HepG2 (cell line): Measurements from ENCODE around the gene OR10V1. TPM values are rescaled to one million over a fixed set of nuclear protein-coding genes. Genes with fewer than 3 reads are reported as not detected.

Experiments
- ATRX ChIP-seq: sonication (generic); formaldehyde crosslinking; IDR thresholded peaks from 2 replicates; pipeline ENCODE4 v1.4.0; 2020; ENCODE audit warnings: missing genetic modification reagents, borderline replicate concordance
- CBX2 ChIP-seq, 2 experiments: fragments of 200-600 bp in 1 of 2; sonication (generic); formaldehyde crosslinking in 1 of 2; IDR thresholded peaks; 2 replicates each; pipeline versions ENCODE4 v1.7.0 to v1.8.1; 2018 to 2022; ENCODE audit warnings: low read depth in 2 of 2, low read length in 1 of 2, mild to moderate bottlenecking in 1 of 2, missing genetic modification reagents in 1 of 2
- CEBPB ChIP-seq: IDR thresholded peaks from 2 replicates; pipeline ENCODE4 v1.6.1; 2011; ENCODE audit warnings: low read depth, low read length, improper control_type of control experiment, borderline replicate concordance
- HNF1B ChIP-seq: sonication (generic); formaldehyde crosslinking; IDR thresholded peaks from 2 replicates; pipeline ENCODE4 v1.5.1; 2020; ENCODE audit warnings: mild to moderate bottlenecking, moderate library complexity, missing genetic modification reagents
- KDM2A ChIP-seq: sonication (generic); formaldehyde crosslinking; IDR thresholded peaks from 2 replicates; pipeline ENCODE4 v1.4.0; 2020; ENCODE audit warnings: low read depth, missing genetic modification reagents, borderline replicate concordance
- KLF9 ChIP-seq: IDR thresholded peaks from 2 replicates; pipeline ENCODE4 v1.6.1; 2016; ENCODE audit warnings: low read depth
- MIXL1 ChIP-seq: IDR thresholded peaks from 2 replicates; pipeline ENCODE4 v1.6.1; 2016
- NFE2L1 ChIP-seq: sonication (generic); formaldehyde crosslinking; IDR thresholded peaks from 2 replicates; pipeline ENCODE4 v1.4.0; 2020; ENCODE audit warnings: missing genetic modification reagents, mild to moderate bottlenecking, borderline replicate concordance
- PHF21A ChIP-seq: sonication (generic); formaldehyde crosslinking; IDR thresholded peaks from 2 replicates; pipeline ENCODE4 v1.5.0; 2020; ENCODE audit warnings: mild to moderate bottlenecking, missing genetic modification reagents
- SCMH1 ChIP-seq: sonication (generic); formaldehyde crosslinking; IDR thresholded peaks from 2 replicates; pipeline ENCODE4 v1.9.0; 2021; ENCODE audit warnings: missing genetic modification reagents, mild to moderate bottlenecking, borderline replicate concordance
- SMARCC2 ChIP-seq: fragments of 450-650 bp; IDR thresholded peaks from 2 replicates; pipeline ENCODE4 v1.6.1; 2017; ENCODE audit warnings: antibody characterized with exemption, mild to moderate bottlenecking
- TCF7 ChIP-seq: sonication (generic); IDR thresholded peaks from 2 replicates; pipeline ENCODE4 v1.6.1; 2016; ENCODE audit warnings: antibody characterized with exemption, low read depth
- TFDP2 ChIP-seq: sonication (generic); formaldehyde crosslinking; IDR thresholded peaks from 2 replicates; pipeline ENCODE4 v1.4.0; 2020; ENCODE audit warnings: missing genetic modification reagents
- ZHX2 ChIP-seq, 2 experiments: sonication (generic) in 1 of 2; formaldehyde crosslinking in 1 of 2; IDR thresholded peaks; 2 replicates each; pipeline versions ENCODE4 v1.6.1 to v1.9.0; 2014 to 2022; ENCODE audit warnings: antibody characterized with exemption in 1 of 2, borderline replicate concordance in 1 of 2, inconsistent platforms in 1 of 2, low read depth in 1 of 2, missing genetic modification reagents in 1 of 2
- ZNF256 ChIP-seq: sonication (generic); formaldehyde crosslinking; conservative IDR thresholded peaks from 2 replicates; pipeline ENCODE4 v1.4.0; 2020; ENCODE audit warnings: missing genetic modification reagents
- ZNF460 ChIP-seq: sonication (generic); formaldehyde crosslinking; IDR thresholded peaks from 2 replicates; pipeline ENCODE4 v1.5.1; 2020; ENCODE audit warnings: missing genetic modification reagents, mild to moderate bottlenecking, borderline replicate concordance
- ZNF629 ChIP-seq: sonication (generic); formaldehyde crosslinking; conservative IDR thresholded peaks from 2 replicates; pipeline ENCODE4 v1.5.0; 2020; ENCODE audit warnings: missing genetic modification reagents
- ZNF841 ChIP-seq: sonication (generic); formaldehyde crosslinking; IDR thresholded peaks from 2 replicates; pipeline ENCODE4 v1.8.1; 2023; ENCODE audit warnings: missing genetic modification reagents, borderline replicate concordance
- polyA plus RNA-seq, 8 experiments: library from polyadenylated mRNA; depleted of rRNA in 3 of 8; stranded (reverse) in 7 of 8; unstranded in 1 of 8; fragments of >200 nt; fragmentation: Illumina TruSeq in 4 of 8; extraction: Trizol in 4 of 8; gene quantifications; 2 replicates each; pipeline versions ENCODE4 v1.2.1 to v1.2.3, GENCODE V29; 2011 to 2016; ENCODE audit warnings: low read depth in 4 of 8, missing spikeins in 1 of 8, mixed read lengths in 1 of 8; ENCODE audit not compliant: insufficient read depth in 1 of 8
- total RNA-seq, 5 experiments: library from RNA; depleted of rRNA; stranded (reverse); fragments of >200 nt; fragmentation: Illumina TruSeq; extraction: Trizol; gene quantifications; 2 replicates each; pipeline ENCODE4 v1.2.3, GENCODE V29; 2016; ENCODE audit warnings: low read depth in 1 of 5

The OR10V1 gene
- total and polyA plus RNA-seq, 2 of the 13 experiments (the other 11 are each of a cell fraction or from before 2014, with no cell fraction given), result not detected

GRCh38 chr11:59755701-59756557 is 42.3 kb upstream of the OR10V1 start (continued):
- no peak for TF ChIP-seq ZHX2 (IDR thresholded peaks at IDR 0.05; ENCODE audit: low read depth)
- no peak for TF ChIP-seq ZHX2 (CRISPR knock-in tag; IDR thresholded peaks at IDR 0.05; ENCODE audit: borderline replicate concordance)
- TF ChIP-seq KDM2A (CRISPR knock-in tag), result peak; percentile 65; the same call in 1 of the 2 replicates
- no peak for TF ChIP-seq ZNF841 (CRISPR knock-in tag)
- TF ChIP-seq TCF7, result no peak
- TF ChIP-seq HNF1B, result peak; percentile 31; the same call in 1 of the 2 replicates
- no peak for TF ChIP-seq MIXL1 (CRISPR knock-in tag)
- no peak for TF ChIP-seq ATRX
- no peak for TF ChIP-seq SCMH1
- TF ChIP-seq CEBPB, result no peak
- no peak for TF ChIP-seq NFE2L1
- no peak for TF ChIP-seq ZNF460 (CRISPR knock-in tag)
- TF ChIP-seq ZNF629 (CRISPR knock-in tag), result no peak
- no peak for TF ChIP-seq CBX2 (IDR thresholded peaks at IDR 0.05; ENCODE audit: low read depth, low read length)
- TF ChIP-seq CBX2 (CRISPR knock-in tag; IDR thresholded peaks at IDR 0.05; ENCODE audit: low read depth), result no peak
- no peak for TF ChIP-seq TFDP2 (CRISPR knock-in tag)
- no peak for TF ChIP-seq KLF9 (CRISPR knock-in tag)
- TF ChIP-seq SMARCC2, result no peak
- TF ChIP-seq ZNF256 (CRISPR knock-in tag), result no peak
- TF ChIP-seq PHF21A (CRISPR knock-in tag), result peak; percentile 23; the same call in 1 of the 2 replicates
